Measurements from ENCODE around the gene PCP2.

The PCP2 gene

GRCh38 chr19:7669641-7670040 lies 36.1 kb upstream of the PCP2 start:
- no peak for TF ChIP-seq CTCF (conservative IDR thresholded peaks at IDR 0.05)
- H3K27ac ChIP-seq, result no peak overlapping the region

GRCh38 chr19:7668842-7669241 lies 35.3 kb upstream of the PCP2 start, which contains the start of gene RETN:
RETN (plus strand) TSS chr19:7669049; CDS start chr19:7669327, 278 bp downstream.
- no peak for TF ChIP-seq CTCF (conservative IDR thresholded peaks at IDR 0.05)
- no peak within 1 kb of the TSS for H3K27ac ChIP-seq

GRCh38 chr19:7665076-7665475 lies 31.6 kb upstream of the PCP2 start:
- peak overlapping the region; percentile 28 for H3K27ac ChIP-seq
- TF ChIP-seq CTCF (conservative IDR thresholded peaks at IDR 0.05), result no peak

GRCh38 chr19:7663706-7664105 lies 30.2 kb upstream of the PCP2 start:
- no peak for TF ChIP-seq CTCF (conservative IDR thresholded peaks at IDR 0.05)
- no peak overlapping the region for H3K27ac ChIP-seq

GRCh38 chr19:7662657-7663056 lies 29.1 kb upstream of the PCP2 start:
- H3K27ac ChIP-seq, result no peak overlapping the region
- TF ChIP-seq CTCF (conservative IDR thresholded peaks at IDR 0.05), result no peak

GRCh38 chr19:7661744-7662538 lies 28.4 kb upstream of the PCP2 start:
- TF ChIP-seq CTCF (conservative IDR thresholded peaks at IDR 0.05), result no peak
- no peak overlapping the region for H3K27ac ChIP-seq

- H3K27ac ChIP-seq, result no peak overlapping the region
- no peak for TF ChIP-seq CTCF (conservative IDR thresholded peaks at IDR 0.05)
Observed at GRCh38 chr19:7658219-7658686, 24.7 kb upstream of the PCP2 start.

Measured in VCaP (cell line).